MCF 10A (cell line): Measurements from ENCODE around the gene ACAP3. TPM values are rescaled to one million over a fixed set of nuclear protein-coding genes. Genes with fewer than 3 reads are reported as not detected.

Experiments
- BruUV-seq: library from RNA; stranded (reverse); fragments of 400-500 nt; replicated peaks from 2 replicates; lab custom pipeline; 2021; lab: Mats Ljungman, UMichigan
- CTCF ChIA-PET: fragments of 300-600 bp; sonication (Branson Sonifier 250); formaldehyde crosslinking; extraction: SDS; loops from one replicate; lab custom pipeline; 2021; ENCODE audit warnings: antibody characterized with exemption, inconsistent platforms; lab: Yijun Ruan, JAX
- POLR2A ChIA-PET: fragments of 300-600, 350-650 bp; sonication (Branson Sonifier 250); formaldehyde crosslinking; extraction: SDS; loops from one replicate; lab custom pipeline; 2020; ENCODE audit warnings: antibody characterized with exemption, inconsistent platforms; lab: Yijun Ruan, JAX
- DNase-seq: peaks from one replicate; pipeline ENCODE4 v3.0.0-alpha.2; 2018; ENCODE audit not compliant: unreplicated experiment
- H3K27ac Mint-ChIP-seq: one replicate; pipeline ENCODE4 v1.8.0; 2022; ENCODE audit warnings: mild to moderate bottlenecking, low read depth, mixed read lengths; ENCODE audit not compliant: unreplicated experiment
- H3K27me3 Mint-ChIP-seq: one replicate; pipeline ENCODE4 v1.8.0; 2022; ENCODE audit warnings: mixed read lengths; ENCODE audit not compliant: insufficient read depth, unreplicated experiment
- H3K36me3 Mint-ChIP-seq: one replicate; pipeline ENCODE4 v1.8.0; 2022; ENCODE audit warnings: mild to moderate bottlenecking, moderate library complexity, mixed read lengths; ENCODE audit not compliant: insufficient read depth, unreplicated experiment
- H3K4me1 Mint-ChIP-seq: one replicate; pipeline ENCODE4 v1.8.0; 2022; ENCODE audit warnings: mixed read lengths; ENCODE audit not compliant: insufficient read depth, unreplicated experiment
- H3K4me3 Mint-ChIP-seq: one replicate; pipeline ENCODE4 v1.8.0; 2022; ENCODE audit warnings: mild to moderate bottlenecking, moderate library complexity, mixed read lengths; ENCODE audit not compliant: unreplicated experiment
- H3K9me3 Mint-ChIP-seq: one replicate; pipeline ENCODE4 v1.8.0; 2022; ENCODE audit warnings: mixed read lengths; ENCODE audit not compliant: unreplicated experiment
- CTCF ChIP-seq: fragments of 200-600 bp; IDR thresholded peaks from one replicate; pipeline ENCODE4 v1.8.0; 2022; ENCODE audit warnings: antibody characterized with exemption, mild to moderate bottlenecking; ENCODE audit not compliant: unreplicated experiment
- intact Hi-C: fragments of 100-400 bp; cut with micrococcal nuclease; formaldehyde crosslinking; loops from 2 replicates; pipeline ENCODE4 v1.14.1; 2022
- total RNA-seq: library from RNA; stranded (reverse); gene quantifications from 2 replicates; pipeline ENCODE4 v1.2.3, GENCODE V29; 2022

ACAP3 gene
- total RNA-seq, 1 experiment from 2014 or later: 33.5 TPM

- H3K36me3 Mint-ChIP-seq: peaks cover 5% of the 10 kb centered on the region
- no peaks in the 10 kb centered on the region for H3K9me3 Mint-ChIP-seq
- no peak for TF ChIP-seq CTCF
- no TSS peak for BruUV-seq
- DNase-seq: no peak
- H3K4me1 Mint-ChIP-seq: no peaks in the 10 kb centered on the region
- intact Hi-C loops: no loop called here
- no peaks in the 10 kb centered on the region for H3K27me3 Mint-ChIP-seq
- H3K4me3 Mint-ChIP-seq: no peak overlapping the region
- POLR2A ChIA-PET: interaction anchor here (1.1 to 2.0 kb wide), 3 partner anchors 17 to 22 kb away, joined by 4 to 7 read pairs (median 6); partner anchors contain the start of gene AURKAIP1
- CTCF ChIA-PET: interaction anchor here (1.5 kb wide), 1 partner anchor 19 kb away, joined by 9 read pairs; no protein-coding TSS in a partner anchor
- H3K27ac Mint-ChIP-seq: peak overlapping the region; percentile 86
Measured at GRCh38 chr1:1352786-1353388, 45.2 kb upstream of the ACAP3 start.

GRCh38 chr1:1351511-1352427 is 44.0 kb upstream of the ACAP3 start:
- peaks cover 10% of the 10 kb centered on the region for H3K4me1 Mint-ChIP-seq
- no peak for DNase-seq
- intact Hi-C loops: no loop called here
- H3K4me3 Mint-ChIP-seq: peak overlapping the region; percentile 60
- H3K9me3 Mint-ChIP-seq: no peaks in the 10 kb centered on the region
- H3K27me3 Mint-ChIP-seq: no peaks in the 10 kb centered on the region
- no TSS peak for BruUV-seq
- ChIA-PET POLR2A (interaction anchor here (0.7 to 2.0 kb wide), 4 partner anchors 18 to 47 kb away, joined by 4 to 7 read pairs (median 5); partner anchors contain the start of genes AURKAIP1 and CCNL2), CTCF (interaction anchor here (0.6 kb wide), 1 partner anchor 34 kb away, joined by 3 read pairs; no protein-coding TSS in a partner anchor)
- H3K36me3 Mint-ChIP-seq: peaks cover 5% of the 10 kb centered on the region
- TF ChIP-seq CTCF: no peak
- peak overlapping the region; percentile 86 for H3K27ac Mint-ChIP-seq

GRCh38 chr1:1349256-1350012 is 41.7 kb upstream of the ACAP3 start, which contains the start of gene DVL1:
Gene DVL1 (minus strand): TSS chr1:1349418. CDS start chr1:1349065, 353 bp downstream.
- intact Hi-C loops: no loop called here
- TF ChIP-seq CTCF: peak; percentile 43
- no peaks in the 10 kb centered on the region for H3K27me3 Mint-ChIP-seq
- CTCF ChIA-PET: no interaction called here
- no TSS peak for BruUV-seq
- H3K9me3 Mint-ChIP-seq: no peaks in the 10 kb centered on the region
- DNase-seq: no peak
- H3K27ac Mint-ChIP-seq: peak within 1 kb of the TSS; percentile 84
- H3K4me1 Mint-ChIP-seq: peaks cover 13% of the 10 kb centered on the region
- no peaks in the 10 kb centered on the region for H3K36me3 Mint-ChIP-seq
- H3K4me3 Mint-ChIP-seq: peak within 1 kb of the TSS; percentile 79
- POLR2A ChIA-PET: interaction anchor here (1.2 to 5.7 kb wide), 3 partner anchors 17 to 156 kb away, joined by 3 to 47 read pairs (median 28); partner anchors contain the start of gene AURKAIP1
